ENCODE data around the gene MASTL. TPM values are rescaled to one million over a fixed set of nuclear protein-coding genes. Genes with fewer than 3 reads are reported as not detected.

MASTL gene
- total RNA-seq, 1 donor from 2014 or later: 10.5 TPM

DNA sequence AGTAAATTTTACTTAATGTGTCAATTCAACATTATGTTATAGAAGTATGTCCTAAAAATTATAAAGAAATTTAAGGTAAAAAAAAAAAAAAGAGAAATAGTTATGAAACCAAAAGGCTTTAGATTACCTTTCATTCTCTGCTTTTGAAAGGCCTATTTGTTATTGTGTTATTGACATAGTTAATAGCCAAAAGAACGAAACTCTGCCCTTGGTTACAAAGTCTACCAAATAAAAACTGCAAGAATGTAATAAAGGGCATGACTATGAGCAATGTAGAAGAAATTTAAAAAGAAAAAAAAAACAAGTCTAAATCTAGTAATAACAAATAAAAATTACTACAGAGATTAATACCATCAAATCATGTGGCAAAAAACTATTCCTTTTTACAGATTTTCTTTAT, 74.9 kb downstream of the MASTL start:
- Mint-ChIP-seq H3K4me1 (ENCODE audit: unreplicated experiment) (no peaks in the 10 kb centered on the region), H3K4me3 (ENCODE audit: unreplicated experiment) (no peak overlapping the region), H3K27me3 (ENCODE audit: unreplicated experiment) (no peaks in the 10 kb centered on the region), H3K27ac (ENCODE audit: unreplicated experiment) (no peak overlapping the region), H3K36me3 (ENCODE audit: unreplicated experiment) (peaks cover 12% of the 10 kb centered on the region), H3K9me3 (ENCODE audit: unreplicated experiment) (no peaks in the 10 kb centered on the region)
- no peak for DNase-seq (ENCODE audit: extremely low spot score, unreplicated experiment)
- no peak for TF ChIP-seq CTCF (IDR thresholded peaks at IDR 0.05)

DNA sequence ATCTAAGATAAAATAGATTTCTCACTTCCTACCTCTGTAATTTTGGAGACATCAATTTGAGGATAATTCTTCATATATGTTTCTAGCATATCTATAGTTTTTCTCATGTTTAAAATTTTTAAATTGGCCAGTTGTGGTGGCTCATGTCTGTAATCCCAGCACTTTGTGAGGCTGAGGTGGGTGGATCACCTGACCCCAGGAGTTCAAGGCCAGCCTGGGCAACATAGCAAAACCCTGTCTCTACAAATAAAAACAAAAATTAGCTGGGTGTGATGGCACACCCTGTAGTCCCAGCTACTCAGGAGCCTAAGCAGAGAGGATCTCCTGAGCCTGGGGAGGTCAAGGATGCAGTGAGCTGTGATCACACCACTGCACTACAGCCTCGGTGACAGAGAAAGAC, 80.6 kb downstream of the MASTL start:
- Mint-ChIP-seq H3K27me3 (ENCODE audit: unreplicated experiment) (no peaks in the 10 kb centered on the region), H3K4me1 (ENCODE audit: unreplicated experiment) (peaks cover 10% of the 10 kb centered on the region), H3K9me3 (ENCODE audit: unreplicated experiment) (no peaks in the 10 kb centered on the region), H3K36me3 (ENCODE audit: unreplicated experiment) (peaks cover 10% of the 10 kb centered on the region), H3K4me3 (ENCODE audit: unreplicated experiment) (no peak overlapping the region), H3K27ac (ENCODE audit: unreplicated experiment) (no peak overlapping the region)
- no peak for TF ChIP-seq CTCF (IDR thresholded peaks at IDR 0.05)
- DNase-seq (ENCODE audit: extremely low spot score, unreplicated experiment): no peak

Other genes with a start within 250 kb of the MASTL start
- 12.2 and 13.5 TPM in 2 replicates for gene ANKRD26, start 54.9 kb upstream of the MASTL start, total RNA-seq
- 114 and 119 TPM in 2 replicates for gene YME1L1, start 968 bp upstream of the MASTL start, total RNA-seq
- 24.4 and 25.0 TPM in 2 replicates for gene ACBD5, start 85.4 kb downstream of the MASTL start, total RNA-seq

All from osteocyte (in vitro differentiated cells).